Ascending aorta (tissue), 2 donors: ENCODE measurements around the gene RASSF8. TPM values are rescaled to one million over a fixed set of nuclear protein-coding genes. Genes with fewer than 3 reads are reported as not detected.

Experiments
- DNase-seq, 2 donors: peaks; one replicate each; pipeline ENCODE4 v3.0.0-alpha.2; 2019; ENCODE audit warnings: low spot score in 2 of 2
- H3K27ac ChIP-seq, 2 donors: fragments of 200-600 bp; sonication (generic); one replicate each; pipeline ENCODE4 v1.5.1; 2016 to 2017; ENCODE audit warnings: mild to moderate bottlenecking in 1 of 2
- H3K27me3 ChIP-seq: fragments of 200-600 bp; sonication (generic); one replicate; pipeline ENCODE4 v1.5.1; 2017
- H3K36me3 ChIP-seq, 2 donors: fragments of 200-600 bp; sonication (generic); one replicate each; pipeline ENCODE4 v1.5.1; 2016
- H3K4me1 ChIP-seq, 2 donors: fragments of 200-600 bp; sonication (generic); one replicate each; pipeline ENCODE4 v1.5.1; 2016 to 2017; ENCODE audit warnings: mild to moderate bottlenecking in 1 of 2
- H3K4me3 ChIP-seq, 2 donors: fragments of 200-600 bp; sonication (generic); one replicate each; pipeline ENCODE4 v1.5.1; 2016 to 2017; ENCODE audit warnings: mild to moderate bottlenecking in 1 of 2
- H3K9me3 ChIP-seq, 2 donors: fragments of 200-600 bp; sonication (generic); one replicate each; pipeline ENCODE4 v1.5.1; 2016
- intact Hi-C: fragments of 100-400 bp; cut with DNase I; formaldehyde crosslinking; loops from one replicate; pipeline ENCODE4 v1.15.1; 2023
- total RNA-seq: library from RNA; depleted of rRNA; stranded (reverse); fragments of >200 nt; gene quantifications from one replicate; pipeline ENCODE4 v1.1.0, GENCODE V29; 2016
- TF ChIP-seq, protein P1 (sequence below), 3 experiments: fragments of 200-600 bp in 2 of 3; fragments of 450-650 bp in 1 of 3; sonication (generic) in 2 of 3; IDR thresholded peaks; one replicate each; pipeline ENCODE4 v1.5.1; 2016 to 2019; ENCODE audit warnings: antibody characterized with exemption in 3 of 3, mild to moderate bottlenecking in 1 of 3, moderate library complexity in 1 of 3

Gene RASSF8
- total RNA-seq, 1 donor from 2014 or later, result 92.1 TPM

DNA sequence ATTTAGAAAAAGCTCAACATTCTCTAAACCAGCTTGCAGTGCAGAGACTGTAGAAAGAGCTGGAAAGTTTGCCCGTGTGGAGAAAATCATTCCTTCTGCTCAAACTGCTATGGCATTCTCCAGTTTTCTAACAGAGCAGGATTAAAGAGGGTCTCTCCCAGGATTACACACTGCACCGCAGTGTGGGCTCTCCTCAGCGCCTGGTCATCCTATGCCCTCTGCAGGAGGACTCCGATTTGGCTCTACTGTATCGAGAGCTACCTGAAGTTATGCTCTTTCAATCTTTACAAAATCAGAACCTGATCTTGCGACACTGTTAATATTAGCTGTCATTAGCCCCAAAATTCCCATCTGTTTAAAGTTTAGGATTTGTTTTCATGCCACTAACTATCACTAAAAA is 133.3 kb downstream of the RASSF8 start:
- no peaks in the 10 kb centered on the region for H3K27me3 ChIP-seq
- intact Hi-C loops, result loop anchor here (5.0 kb wide), 1 partner anchor 655 kb away; no protein-coding TSS in a partner anchor
- DNase-seq, result no peak

DNA sequence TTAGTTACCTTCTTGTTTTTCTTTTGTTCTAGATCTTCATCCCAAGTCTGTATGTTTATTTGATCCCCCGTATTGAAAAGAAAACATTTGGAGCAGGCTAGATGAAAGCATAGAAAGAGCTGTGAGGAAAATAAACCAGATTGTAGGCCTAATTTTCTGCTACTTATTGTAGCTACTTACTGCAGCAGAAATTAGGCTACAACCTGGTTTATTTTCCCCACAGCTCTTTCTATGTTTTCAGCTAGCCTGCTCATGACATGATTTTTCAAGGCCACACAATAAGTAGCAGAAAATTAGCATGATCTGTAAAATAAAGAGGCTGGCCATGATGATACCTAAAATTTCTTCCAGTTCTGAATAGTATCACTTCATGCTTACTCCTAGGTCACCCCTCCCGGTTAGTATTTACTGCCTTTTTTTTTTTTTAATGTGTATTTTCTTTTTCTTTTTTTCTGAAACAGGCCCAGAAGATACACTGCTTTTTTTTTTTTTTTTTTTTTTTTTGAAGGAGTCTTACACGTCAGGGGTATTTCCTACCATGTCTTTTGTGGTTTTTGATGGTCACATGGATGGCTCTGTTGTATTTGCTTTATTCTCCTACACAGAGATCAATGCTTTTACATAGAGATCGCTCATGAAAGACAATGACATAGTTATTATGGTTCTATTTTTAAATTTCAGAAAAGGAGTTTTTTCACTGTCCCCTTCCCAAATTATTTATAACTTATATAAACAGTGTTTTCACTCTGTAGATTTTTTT is 134.0 kb downstream of the RASSF8 start:
- intact Hi-C loops, result loop anchor here (5.0 kb wide), 1 partner anchor 655 kb away; no protein-coding TSS in a partner anchor
- H3K4me1 ChIP-seq, result no peaks in the 10 kb centered on the region
- no peak overlapping the region for H3K4me3 ChIP-seq
- TF ChIP-seq, protein P1, sequence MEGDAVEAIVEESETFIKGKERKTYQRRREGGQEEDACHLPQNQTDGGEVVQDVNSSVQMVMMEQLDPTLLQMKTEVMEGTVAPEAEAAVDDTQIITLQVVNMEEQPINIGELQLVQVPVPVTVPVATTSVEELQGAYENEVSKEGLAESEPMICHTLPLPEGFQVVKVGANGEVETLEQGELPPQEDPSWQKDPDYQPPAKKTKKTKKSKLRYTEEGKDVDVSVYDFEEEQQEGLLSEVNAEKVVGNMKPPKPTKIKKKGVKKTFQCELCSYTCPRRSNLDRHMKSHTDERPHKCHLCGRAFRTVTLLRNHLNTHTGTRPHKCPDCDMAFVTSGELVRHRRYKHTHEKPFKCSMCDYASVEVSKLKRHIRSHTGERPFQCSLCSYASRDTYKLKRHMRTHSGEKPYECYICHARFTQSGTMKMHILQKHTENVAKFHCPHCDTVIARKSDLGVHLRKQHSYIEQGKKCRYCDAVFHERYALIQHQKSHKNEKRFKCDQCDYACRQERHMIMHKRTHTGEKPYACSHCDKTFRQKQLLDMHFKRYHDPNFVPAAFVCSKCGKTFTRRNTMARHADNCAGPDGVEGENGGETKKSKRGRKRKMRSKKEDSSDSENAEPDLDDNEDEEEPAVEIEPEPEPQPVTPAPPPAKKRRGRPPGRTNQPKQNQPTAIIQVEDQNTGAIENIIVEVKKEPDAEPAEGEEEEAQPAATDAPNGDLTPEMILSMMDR (IDR thresholded peaks at IDR 0.05), result no peak
- no peaks in the 10 kb centered on the region for H3K9me3 ChIP-seq
- no peak overlapping the region for H3K27ac ChIP-seq
- H3K36me3 ChIP-seq, result no peaks in the 10 kb centered on the region
- DNase-seq, result no peak
- H3K27me3 ChIP-seq, result no peaks in the 10 kb centered on the region

More for the DNA sequence above, 133.3 kb downstream of the RASSF8 start:
- TF ChIP-seq, protein P1 (IDR thresholded peaks at IDR 0.05), result peak in 1 of 3 experiments; percentile 20
- Histone ChIP-seq H3K4me3 (no peak overlapping the region), H3K27ac (no peak overlapping the region), H3K36me3 (no peaks in the 10 kb centered on the region), H3K9me3 (no peaks in the 10 kb centered on the region), H3K4me1 (no peaks in the 10 kb centered on the region)

DNA sequence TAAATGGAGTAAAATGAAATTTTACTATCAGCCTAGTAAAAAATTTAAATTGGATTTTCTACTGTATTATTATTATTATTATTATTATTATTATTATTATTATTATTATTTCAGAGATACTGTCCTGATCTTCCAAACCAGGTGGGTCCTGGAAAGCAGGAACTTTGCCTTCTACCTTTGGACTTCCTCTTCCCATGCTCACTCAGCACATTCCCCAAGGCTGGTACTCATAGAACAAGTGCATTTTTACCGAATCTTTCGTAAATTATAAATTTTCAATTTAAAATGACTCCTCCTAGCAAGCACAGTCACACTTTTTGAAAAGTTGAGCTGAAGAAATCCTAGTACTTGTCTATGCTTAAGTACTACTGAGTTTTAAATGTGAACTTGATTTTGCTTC is 136.7 kb downstream of the RASSF8 start:
- Histone ChIP-seq H3K27me3 (no peaks in the 10 kb centered on the region), H3K36me3 (no peaks in the 10 kb centered on the region), H3K4me3 (no peak overlapping the region), H3K9me3 (no peaks in the 10 kb centered on the region), H3K27ac (no peak overlapping the region), H3K4me1 (no peaks in the 10 kb centered on the region)
- intact Hi-C loops, result no loop called here
- TF ChIP-seq, protein P1 (IDR thresholded peaks at IDR 0.05), result no peak
- DNase-seq, result no peak

DNA sequence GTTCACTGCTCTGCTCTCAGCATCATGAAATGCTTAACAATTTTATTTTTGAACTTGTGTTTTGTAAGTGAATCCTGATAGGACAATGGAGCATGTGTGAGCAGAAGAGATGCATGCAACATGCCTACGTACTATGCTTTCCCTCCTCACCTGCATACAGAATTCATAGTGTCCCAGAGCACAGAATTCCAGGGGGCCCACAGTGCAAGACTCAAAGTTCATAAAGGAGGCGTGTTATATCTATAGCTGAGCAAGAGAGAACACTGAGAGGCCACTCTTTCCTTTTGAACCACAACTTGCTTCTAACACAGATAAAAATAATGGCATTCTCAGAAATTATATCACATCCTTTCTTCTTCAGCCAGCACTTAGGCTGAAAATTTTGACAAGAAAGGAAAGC is 137.6 kb downstream of the RASSF8 start:
- intact Hi-C loops, result no loop called here
- no peaks in the 10 kb centered on the region for H3K9me3 ChIP-seq
- no peak for DNase-seq
- no peaks in the 10 kb centered on the region for H3K4me1 ChIP-seq
- TF ChIP-seq, protein P1 (IDR thresholded peaks at IDR 0.05), result no peak
- H3K27ac ChIP-seq, result no peak overlapping the region
- H3K36me3 ChIP-seq, result no peaks in the 10 kb centered on the region
- no peaks in the 10 kb centered on the region for H3K27me3 ChIP-seq
- no peak overlapping the region for H3K4me3 ChIP-seq

DNA sequence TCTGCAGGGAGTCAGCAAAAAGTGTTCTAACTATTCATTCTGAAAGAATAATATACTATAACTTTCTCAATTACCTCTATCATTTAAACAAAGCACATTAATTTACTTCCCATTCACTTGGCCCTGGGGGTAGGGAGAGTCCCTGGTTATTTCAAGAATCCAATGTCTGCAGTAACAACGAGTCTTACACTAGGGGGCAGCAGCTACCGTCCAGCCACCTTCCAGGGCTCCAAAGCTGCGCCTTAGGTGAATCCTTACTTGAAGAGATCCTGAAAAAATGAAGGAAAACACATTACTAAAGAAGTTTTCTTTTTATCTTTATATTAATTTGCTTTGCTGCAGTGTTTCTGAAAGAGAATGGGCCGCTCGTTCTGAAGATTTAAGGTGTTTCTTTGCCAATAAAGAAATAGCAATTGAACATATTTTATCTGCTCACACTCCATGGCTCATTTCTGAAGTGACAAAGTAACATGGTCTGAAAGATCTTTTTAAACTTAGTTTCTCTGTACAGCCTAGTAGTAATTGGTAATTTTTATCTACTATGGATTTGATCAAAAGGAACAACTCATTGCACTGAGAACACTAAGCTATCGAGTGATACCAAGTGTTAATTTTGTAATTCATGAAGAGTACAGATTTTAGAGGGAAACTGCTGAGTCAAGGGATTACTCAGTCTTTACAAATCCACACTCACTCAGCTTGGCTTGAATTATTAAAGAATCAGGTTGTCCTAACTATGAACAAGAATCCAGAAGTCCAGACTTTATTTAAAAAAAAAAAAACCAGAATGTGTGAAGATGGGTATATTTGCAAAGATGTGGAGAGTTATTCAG is 138.8 kb downstream of the RASSF8 start:
- Histone ChIP-seq H3K27me3 (no peaks in the 10 kb centered on the region), H3K4me3 (no peak overlapping the region), H3K36me3 (no peaks in the 10 kb centered on the region), H3K9me3 (no peaks in the 10 kb centered on the region), H3K27ac (no peak overlapping the region), H3K4me1 (no peaks in the 10 kb centered on the region)
- TF ChIP-seq, protein P1 (IDR thresholded peaks at IDR 0.05), result peak; percentile 87 to 95 (median 93)
- peak in 1 of 2 donors; percentile 77 for DNase-seq
- intact Hi-C loops, result loop anchor here (1.0 kb wide), 2 partner anchors 554 to 604 kb away; no protein-coding TSS in a partner anchor
